NB4 (cell line): ENCODE results near the gene PLA2G2F.
A peak's percentile ranks its signal among the peaks of the same experiment; 100 is the strongest.

Experiments used
- CTCF ChIP-seq: IDR thresholded peaks from one replicate; pipeline ENCODE4 v1.5.1; 2012; ENCODE audit warnings: low read depth, low read length
- MAX ChIP-seq: IDR thresholded peaks from 2 replicates; pipeline ENCODE4 v1.6.1; 2011; ENCODE audit warnings: low read depth, low read length

GRCh38 chr1:20194757-20195461, 55.8 kb downstream of the PLA2G2F start:
- TF ChIP-seq CTCF (peak; percentile 96), MAX (no peak)
